OCI-LY3 (cell line): Measurements from ENCODE around the gene PHF14.

Experiments used
- H2AFZ ChIP-seq: fragments of 200-600, 300-600 bp; shearing (Covaris generic); 2 replicates; pipeline ENCODE4 v1.6.0; 2014; ENCODE audit warnings: antibody characterized with exemption, low read depth, low read length
- H3K27ac ChIP-seq: fragments of 200-600, 300-600 bp; sonication (generic); 2 replicates; pipeline ENCODE4 v1.5.1; 2014; ENCODE audit warnings: mild to moderate bottlenecking, low read length, moderate library complexity, mixed read lengths
- H3K27me3 ChIP-seq: fragments of 200-600, 300-600 bp; sonication (generic); 2 replicates; pipeline ENCODE4 v1.6.1; 2014; ENCODE audit warnings: low read depth, low read length, mixed read lengths
- H3K36me3 ChIP-seq: fragments of 200-600, 300-600 bp; sonication (generic); replicated peaks from 2 replicates; pipeline ENCODE3; 2014; ENCODE audit warnings: low read depth, low read length, mixed read lengths
- H3K4me1 ChIP-seq: fragments of 300-600, 200-600 bp; sonication (generic); 2 replicates; pipeline ENCODE4 v1.6.1; 2014; ENCODE audit warnings: low read length, mixed read lengths
- H3K4me2 ChIP-seq: fragments of 200-600, 300-600 bp; sonication (generic); 2 replicates; pipeline ENCODE4 v1.6.1; 2014; ENCODE audit warnings: low read length, mixed read lengths
- H3K4me3 ChIP-seq: fragments of 300-600, 200-600 bp; sonication (generic); 2 replicates; pipeline ENCODE4 v1.5.1; 2014; ENCODE audit warnings: antibody characterized with exemption, mild to moderate bottlenecking, low read length, moderate library complexity
- H3K79me2 ChIP-seq: fragments of 300-600, 200-600 bp; shearing (Covaris generic); 2 replicates; pipeline ENCODE4 v1.6.1; 2014; ENCODE audit warnings: mild to moderate bottlenecking, low read length, mixed read lengths
- H3K9ac ChIP-seq: fragments of 300-600, 200-600 bp; shearing (Covaris generic); 2 replicates; pipeline ENCODE4 v1.6.0; 2014; ENCODE audit warnings: mild to moderate bottlenecking, low read length, moderate library complexity
- H3K9me3 ChIP-seq: fragments of 200-600, 300-600 bp; shearing (Covaris generic); 2 replicates; pipeline ENCODE4 v1.6.1; 2014; ENCODE audit warnings: low read length, mixed read lengths; ENCODE audit not compliant: insufficient read depth
- H4K20me1 ChIP-seq: fragments of 200-600, 300-600 bp; sonication (generic); 2 replicates; pipeline ENCODE4 v1.6.1; 2016; ENCODE audit warnings: low read length, mixed read lengths; ENCODE audit not compliant: insufficient read depth
- EZH2phosphoT487 ChIP-seq: fragments of 200-600 bp; shearing (Covaris generic); IDR thresholded peaks from 2 replicates; pipeline ENCODE4 v1.6.1; 2018; ENCODE audit warnings: antibody characterized with exemption, mixed run types, low read depth
- TF ChIP-seq, protein P1 (sequence below): fragments of 200-600, 300-600 bp; sonication (generic); IDR thresholded peaks from 2 replicates; pipeline ENCODE4 v1.5.1; 2014; ENCODE audit warnings: antibody characterized with exemption, low read length, low read depth

The PHF14 gene

DNA sequence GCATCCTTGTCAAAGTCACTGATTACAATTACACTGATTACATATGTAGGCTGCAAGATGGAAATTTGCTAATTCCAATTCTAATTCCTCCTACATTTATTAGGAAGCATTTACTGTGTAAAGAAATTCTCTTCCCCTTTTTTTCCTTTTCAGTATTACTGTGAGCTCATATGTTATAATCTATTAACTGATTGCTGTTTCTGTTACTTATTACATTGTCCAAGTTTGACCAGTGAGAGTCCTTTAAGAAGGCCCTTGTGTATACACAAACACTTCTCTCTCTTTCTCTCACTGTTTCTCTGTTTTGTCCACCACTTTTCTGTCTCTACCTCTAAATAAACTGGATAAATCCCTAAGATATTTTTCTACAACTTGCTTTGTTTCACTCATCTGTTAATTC is 31.5 kb downstream of the PHF14 start:
- no peak overlapping the region for H2AFZ ChIP-seq
- no peak overlapping the region for H3K9ac ChIP-seq
- H3K4me1 ChIP-seq: peaks cover 5% of the 10 kb centered on the region; the same call in 1 of the 2 replicates
- peaks cover 85% of the 10 kb centered on the region for H3K79me2 ChIP-seq
- no peak overlapping the region for H3K4me3 ChIP-seq
- H3K36me3 ChIP-seq: peaks cover 5% of the 10 kb centered on the region
- H4K20me1 ChIP-seq: peaks cover 10% of the 10 kb centered on the region
- H3K27me3 ChIP-seq: no peaks in the 10 kb centered on the region
- no peaks in the 10 kb centered on the region for H3K9me3 ChIP-seq
- TF ChIP-seq EZH2phosphoT487: no peak
- TF ChIP-seq, protein P1, sequence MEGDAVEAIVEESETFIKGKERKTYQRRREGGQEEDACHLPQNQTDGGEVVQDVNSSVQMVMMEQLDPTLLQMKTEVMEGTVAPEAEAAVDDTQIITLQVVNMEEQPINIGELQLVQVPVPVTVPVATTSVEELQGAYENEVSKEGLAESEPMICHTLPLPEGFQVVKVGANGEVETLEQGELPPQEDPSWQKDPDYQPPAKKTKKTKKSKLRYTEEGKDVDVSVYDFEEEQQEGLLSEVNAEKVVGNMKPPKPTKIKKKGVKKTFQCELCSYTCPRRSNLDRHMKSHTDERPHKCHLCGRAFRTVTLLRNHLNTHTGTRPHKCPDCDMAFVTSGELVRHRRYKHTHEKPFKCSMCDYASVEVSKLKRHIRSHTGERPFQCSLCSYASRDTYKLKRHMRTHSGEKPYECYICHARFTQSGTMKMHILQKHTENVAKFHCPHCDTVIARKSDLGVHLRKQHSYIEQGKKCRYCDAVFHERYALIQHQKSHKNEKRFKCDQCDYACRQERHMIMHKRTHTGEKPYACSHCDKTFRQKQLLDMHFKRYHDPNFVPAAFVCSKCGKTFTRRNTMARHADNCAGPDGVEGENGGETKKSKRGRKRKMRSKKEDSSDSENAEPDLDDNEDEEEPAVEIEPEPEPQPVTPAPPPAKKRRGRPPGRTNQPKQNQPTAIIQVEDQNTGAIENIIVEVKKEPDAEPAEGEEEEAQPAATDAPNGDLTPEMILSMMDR: no peak
- no peak overlapping the region for H3K4me2 ChIP-seq
- no peak overlapping the region for H3K27ac ChIP-seq

DNA sequence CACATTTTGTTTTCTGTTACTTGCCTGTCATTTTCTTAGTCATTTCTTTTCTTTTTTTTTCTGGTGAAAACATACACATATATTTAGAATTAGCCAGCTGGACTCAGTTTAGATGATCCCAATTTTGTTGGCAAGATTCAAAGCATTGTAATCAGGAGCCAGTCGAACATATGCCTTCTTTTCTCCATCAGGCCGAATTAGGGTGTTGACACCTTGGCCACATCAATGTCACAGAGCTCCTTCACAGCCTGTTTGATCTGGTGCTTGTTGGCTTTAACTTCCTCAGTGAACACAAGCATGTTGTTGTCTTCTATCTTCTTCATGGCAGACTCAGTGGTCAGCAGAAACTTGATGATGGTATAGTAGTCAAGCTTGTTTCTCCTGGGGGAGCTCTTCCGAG is 32.6 kb downstream of the PHF14 start:
- no peak for TF ChIP-seq EZH2phosphoT487
- TF ChIP-seq, protein P1: no peak

DNA sequence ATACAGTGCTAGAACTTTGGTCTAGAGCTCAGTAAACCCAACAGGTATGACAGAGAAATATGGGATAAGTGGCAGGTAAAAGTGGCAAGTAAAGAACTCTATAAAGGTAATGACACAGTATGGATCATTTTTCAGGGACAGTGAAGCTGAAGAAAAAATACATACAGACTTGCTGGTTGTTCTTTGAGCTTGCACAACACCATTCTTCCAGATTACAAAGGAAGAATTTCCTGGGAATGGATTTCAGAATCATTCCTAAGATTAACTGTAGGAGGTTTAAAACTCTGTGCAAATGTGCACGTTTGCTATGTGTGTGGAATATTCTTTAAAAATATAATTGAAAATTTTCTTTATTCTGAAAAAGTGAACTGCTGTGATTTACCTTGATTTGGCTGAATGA is 36.0 kb downstream of the PHF14 start:
- Histone ChIP-seq H3K9me3 (no peaks in the 10 kb centered on the region), H3K4me2 (no peak overlapping the region), H3K9ac (no peak overlapping the region), H3K4me3 (no peak overlapping the region), H3K36me3 (peaks cover 11% of the 10 kb centered on the region), H3K4me1 (peaks cover 5% of the 10 kb centered on the region; the same call in 1 of the 2 replicates), H3K79me2 (peaks cover 77% of the 10 kb centered on the region), H2AFZ (no peak overlapping the region), H4K20me1 (peaks cover 24% of the 10 kb centered on the region), H3K27ac (no peak overlapping the region), H3K27me3 (no peaks in the 10 kb centered on the region)
- TF ChIP-seq, protein P1: no peak
- TF ChIP-seq EZH2phosphoT487: no peak

More for the DNA sequence above, 32.6 kb downstream of the PHF14 start:
- H3K27ac ChIP-seq: no peak overlapping the region
- H3K36me3 ChIP-seq: peaks cover 5% of the 10 kb centered on the region
- H4K20me1 ChIP-seq: peaks cover 11% of the 10 kb centered on the region
- H3K9me3 ChIP-seq: no peaks in the 10 kb centered on the region
- peaks cover 83% of the 10 kb centered on the region for H3K79me2 ChIP-seq
- no peak overlapping the region for H3K4me3 ChIP-seq
- no peak overlapping the region for H3K9ac ChIP-seq
- H2AFZ ChIP-seq: no peak overlapping the region
- H3K4me2 ChIP-seq: no peak overlapping the region
- no peaks in the 10 kb centered on the region for H3K27me3 ChIP-seq
- H3K4me1 ChIP-seq: peaks cover 5% of the 10 kb centered on the region; the same call in 1 of the 2 replicates

DNA sequence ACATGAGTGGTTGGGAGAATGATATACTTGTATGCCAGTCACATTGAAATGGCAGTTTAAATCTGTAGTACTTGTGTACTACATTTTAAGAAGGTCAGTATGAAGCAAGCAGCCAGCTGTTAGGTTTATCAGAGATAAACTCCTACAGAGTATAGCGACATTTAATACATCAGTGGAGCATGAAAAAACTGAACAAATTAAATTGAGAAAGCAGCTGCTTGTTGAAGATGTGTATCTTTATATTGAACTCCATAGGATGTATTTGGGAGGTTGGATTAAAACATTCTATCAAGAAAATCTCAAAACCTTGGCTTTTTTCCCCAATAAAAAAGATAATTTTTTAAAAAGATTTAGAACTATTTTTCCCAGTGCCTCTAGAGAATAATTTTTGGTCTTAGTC is 47.8 kb downstream of the PHF14 start:
- Histone ChIP-seq H2AFZ (no peak overlapping the region), H3K27me3 (no peaks in the 10 kb centered on the region), H4K20me1 (peaks cover 6% of the 10 kb centered on the region; the same call in 1 of the 2 replicates), H3K9me3 (no peaks in the 10 kb centered on the region), H3K4me2 (no peak overlapping the region), H3K4me3 (no peak overlapping the region), H3K27ac (no peak overlapping the region), H3K36me3 (peaks cover 6% of the 10 kb centered on the region), H3K4me1 (no peaks in the 10 kb centered on the region), H3K9ac (no peak overlapping the region), H3K79me2 (peaks cover 56% of the 10 kb centered on the region)
- TF ChIP-seq, protein P1: no peak
- no peak for TF ChIP-seq EZH2phosphoT487
